Esophagus muscularis mucosa (tissue), 4 donors: Measurements from ENCODE around the gene CEACAM20.

Source experiments
- CTCF ChIP-seq, 3 experiments: fragments of 200-600 bp in 2 of 3; fragments of 450-650 bp in 1 of 3; sonication (generic) in 2 of 3; IDR thresholded peaks; one replicate each; pipeline ENCODE4 v1.5.1; 2017 to 2019; ENCODE audit warnings: antibody characterized with exemption in 3 of 3, mild to moderate bottlenecking in 2 of 3, moderate library complexity in 1 of 3
- EP300 ChIP-seq: sonication (generic); formaldehyde crosslinking; IDR thresholded peaks from one replicate; pipeline ENCODE4 v1.6.1; 2017; ENCODE audit warnings: antibody characterized with exemption
- POLR2A ChIP-seq: fragments of 450-650 bp; IDR thresholded peaks from one replicate; pipeline ENCODE4 v1.6.1; 2017; ENCODE audit warnings: antibody characterized with exemption, moderate library complexity, mild to moderate bottlenecking, low read depth
- POLR2AphosphoS5 ChIP-seq, 2 donors: sonication (generic); formaldehyde crosslinking; IDR thresholded peaks; one replicate each; pipeline ENCODE4 v1.6.1; 2017; ENCODE audit warnings: antibody characterized with exemption in 2 of 2

- TF ChIP-seq POLR2A (no peak), CTCF (IDR thresholded peaks at IDR 0.05) (no peak), EP300 (no peak), POLR2AphosphoS5 (IDR thresholded peaks at IDR 0.05) (no peak)
Observed at GRCh38 chr19:44499559-44499958, 29.9 kb downstream of the CEACAM20 start.
